ENCODE results near the gene DYNC1LI1. TPM values are rescaled to one million over a fixed set of nuclear protein-coding genes. Genes with fewer than 3 reads are reported as not detected.
A peak's percentile ranks its signal among the peaks of the same experiment; 100 is the strongest.

DYNC1LI1 gene
- total RNA-seq, 4 donors from 2014 or later, result 23.5 to 46.0 (median 26.5) TPM

DNA sequence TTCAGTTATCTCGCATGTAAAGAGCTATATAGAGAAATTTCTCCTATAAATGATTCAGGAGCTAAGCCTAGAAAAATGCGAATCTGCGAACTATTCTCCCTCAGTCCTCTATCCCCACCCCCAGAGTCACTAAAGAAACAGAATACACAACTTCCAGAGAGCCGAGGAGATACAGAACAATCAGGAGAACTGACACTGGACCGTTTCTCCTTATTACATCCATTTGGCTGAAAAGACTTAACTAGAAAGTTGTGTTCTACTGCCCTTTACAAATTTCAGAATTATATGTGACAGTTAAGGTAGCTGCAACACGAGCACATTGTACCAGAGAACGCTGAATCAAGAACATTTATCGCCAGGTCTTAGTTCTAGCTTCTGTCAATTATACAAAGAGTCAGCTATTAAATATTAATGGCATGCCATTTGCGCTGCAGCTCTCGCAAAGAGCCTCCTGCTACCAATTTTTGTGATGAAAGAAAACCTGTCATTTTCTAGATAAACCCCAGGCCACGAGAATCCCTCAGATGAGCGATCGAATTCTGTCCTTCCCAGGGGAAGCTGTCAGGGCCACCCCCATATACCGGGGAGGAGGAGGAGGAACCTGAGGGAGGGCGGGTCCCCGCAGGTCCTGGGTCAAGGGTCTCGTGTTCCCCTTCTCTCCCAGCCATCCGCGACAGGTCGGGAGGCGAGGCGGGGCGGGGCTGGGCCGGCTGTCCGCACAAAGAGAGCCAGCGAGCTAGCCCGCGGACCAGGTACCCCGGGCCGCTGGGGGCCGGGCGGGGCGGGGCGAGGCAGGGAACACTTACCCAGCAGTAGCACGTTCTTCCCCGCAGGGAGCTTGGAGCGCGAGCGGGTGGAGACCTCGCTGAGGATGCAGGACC lies 878 bp downstream of the DYNC1LI1 start:
- 6 to 10% methylated on average over 18 to 19 of the region's 40 CpGs for WGBS, 2 donors
- Histone ChIP-seq H3K36me3 (no peaks in the 10 kb centered on the region), H3K9me3 (no peaks in the 10 kb centered on the region), H3K27me3 (no peaks in the 10 kb centered on the region), H3K27ac (peak overlapping the region; percentile 93 to 99 (median 98)), H3K4me1 (peaks cover 10 to 11% of the 10 kb centered on the region in 2 donors), H3K4me3 (replicated peaks in 1 of 3) (peak overlapping the region; percentile 93 to 97 (median 95))
- TF ChIP-seq POLR2A (IDR thresholded peaks at IDR 0.05), result no peak
- TF ChIP-seq, protein P1, sequence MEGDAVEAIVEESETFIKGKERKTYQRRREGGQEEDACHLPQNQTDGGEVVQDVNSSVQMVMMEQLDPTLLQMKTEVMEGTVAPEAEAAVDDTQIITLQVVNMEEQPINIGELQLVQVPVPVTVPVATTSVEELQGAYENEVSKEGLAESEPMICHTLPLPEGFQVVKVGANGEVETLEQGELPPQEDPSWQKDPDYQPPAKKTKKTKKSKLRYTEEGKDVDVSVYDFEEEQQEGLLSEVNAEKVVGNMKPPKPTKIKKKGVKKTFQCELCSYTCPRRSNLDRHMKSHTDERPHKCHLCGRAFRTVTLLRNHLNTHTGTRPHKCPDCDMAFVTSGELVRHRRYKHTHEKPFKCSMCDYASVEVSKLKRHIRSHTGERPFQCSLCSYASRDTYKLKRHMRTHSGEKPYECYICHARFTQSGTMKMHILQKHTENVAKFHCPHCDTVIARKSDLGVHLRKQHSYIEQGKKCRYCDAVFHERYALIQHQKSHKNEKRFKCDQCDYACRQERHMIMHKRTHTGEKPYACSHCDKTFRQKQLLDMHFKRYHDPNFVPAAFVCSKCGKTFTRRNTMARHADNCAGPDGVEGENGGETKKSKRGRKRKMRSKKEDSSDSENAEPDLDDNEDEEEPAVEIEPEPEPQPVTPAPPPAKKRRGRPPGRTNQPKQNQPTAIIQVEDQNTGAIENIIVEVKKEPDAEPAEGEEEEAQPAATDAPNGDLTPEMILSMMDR (IDR thresholded peaks at IDR 0.05), result no peak
- intact Hi-C loops (cut with DNase I), result no loop called here
- peak; percentile 69 to 81 for DNase-seq

DNA sequence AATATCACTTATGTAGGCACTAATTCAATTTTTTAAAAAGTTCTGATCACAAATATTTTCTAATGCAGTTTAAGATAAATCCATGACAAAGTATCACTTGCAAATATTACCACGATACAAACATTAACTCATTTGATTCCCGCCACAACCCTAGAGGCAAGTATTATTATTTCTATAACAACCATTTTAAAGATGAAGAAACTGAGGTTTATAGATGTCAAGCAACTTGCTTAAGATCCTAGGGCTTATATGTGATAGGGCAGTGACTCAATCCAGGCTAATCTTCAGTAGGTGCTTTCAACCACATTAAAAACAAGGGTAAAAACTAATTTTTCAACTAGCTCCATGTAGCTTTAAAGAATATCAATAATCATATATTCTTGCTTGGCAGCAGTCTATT lies 1.7 kb downstream of the DYNC1LI1 start:
- TF ChIP-seq, protein P1 (IDR thresholded peaks at IDR 0.05), result no peak
- TF ChIP-seq POLR2A (IDR thresholded peaks at IDR 0.05), result no peak
- H3K4me3 ChIP-seq (replicated peaks in 1 of 3), result peak overlapping the region in 1 of 3 donors; percentile 93
- intact Hi-C loops (cut with DNase I), result no loop called here
- DNase-seq, result no peak
- no peaks in the 10 kb centered on the region for H3K9me3 ChIP-seq
- WGBS, 2 donors, result 94 to 98% methylated on average over 2 of the region's 2 CpGs
- H3K36me3 ChIP-seq, result no peaks in the 10 kb centered on the region
- peaks cover 10 to 11% of the 10 kb centered on the region in 2 donors for H3K4me1 ChIP-seq
- H3K27me3 ChIP-seq, result no peaks in the 10 kb centered on the region
- no peak overlapping the region for H3K27ac ChIP-seq

DNA sequence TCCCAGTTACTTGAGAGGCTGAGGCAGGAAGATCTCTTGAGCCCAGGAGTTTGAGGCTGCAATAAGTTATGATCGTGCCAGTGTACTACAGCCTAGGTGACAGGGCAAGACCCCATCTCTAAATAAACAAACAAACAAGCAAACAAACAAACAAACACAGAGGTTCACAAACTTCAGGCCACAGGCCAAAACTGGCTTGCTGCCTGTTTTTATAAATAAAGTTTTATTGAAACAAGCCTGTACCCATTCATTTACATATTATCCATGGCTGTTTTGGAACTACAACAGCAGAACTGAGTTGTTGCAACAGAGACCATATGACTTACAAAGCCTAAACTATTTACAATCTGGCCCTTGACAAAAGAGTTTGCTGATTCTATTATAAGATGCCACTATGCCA lies 6.5 kb downstream of the DYNC1LI1 start:
- H3K9me3 ChIP-seq, result no peaks in the 10 kb centered on the region
- TF ChIP-seq, protein P1 (IDR thresholded peaks at IDR 0.05), result no peak
- no peak for TF ChIP-seq POLR2A (IDR thresholded peaks at IDR 0.05)
- peaks cover under 1 to 7% of the 10 kb centered on the region in 2 donors for H3K4me1 ChIP-seq
- no peaks in the 10 kb centered on the region for H3K27me3 ChIP-seq
- no peak overlapping the region for H3K27ac ChIP-seq
- WGBS, 2 donors, result 96 to 100% methylated on average over 1 of the region's 1 CpG
- no peak overlapping the region for H3K4me3 ChIP-seq (replicated peaks in 1 of 3)
- DNase-seq, result no peak
- H3K36me3 ChIP-seq, result no peaks in the 10 kb centered on the region
- intact Hi-C loops (cut with DNase I), result no loop called here

DNA sequence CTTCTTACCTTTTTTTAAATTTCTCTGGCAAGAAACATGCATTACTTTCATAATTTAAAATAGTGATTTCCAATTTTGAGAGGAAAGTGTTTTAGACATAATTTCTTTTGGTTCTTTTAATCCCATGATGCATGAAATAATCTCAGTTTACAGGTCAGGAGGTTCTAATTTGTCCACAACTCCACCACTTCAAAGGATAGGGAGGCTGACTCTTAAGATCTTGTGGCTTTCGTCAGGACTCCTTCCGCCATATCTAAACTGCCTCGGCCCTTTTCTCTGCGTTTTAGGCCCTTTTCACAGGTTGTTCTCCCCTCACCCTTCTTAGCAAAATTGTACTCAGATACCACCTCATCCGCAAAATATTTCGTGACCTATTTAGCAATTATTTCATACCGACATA lies 8.0 kb downstream of the DYNC1LI1 start:
- intact Hi-C loops (cut with DNase I), result no loop called here
- Histone ChIP-seq H3K4me1 (no peaks in the 10 kb centered on the region), H3K27me3 (no peaks in the 10 kb centered on the region), H3K36me3 (no peaks in the 10 kb centered on the region), H3K9me3 (no peaks in the 10 kb centered on the region), H3K27ac (no peak overlapping the region), H3K4me3 (replicated peaks in 1 of 3) (no peak overlapping the region)
- DNase-seq, result no peak
- 93 to 99% methylated on average over 7 of the region's 7 CpGs for WGBS, 2 donors
- TF ChIP-seq, protein P1 (IDR thresholded peaks at IDR 0.05), result no peak
- TF ChIP-seq POLR2A (IDR thresholded peaks at IDR 0.05), result no peak

DNA sequence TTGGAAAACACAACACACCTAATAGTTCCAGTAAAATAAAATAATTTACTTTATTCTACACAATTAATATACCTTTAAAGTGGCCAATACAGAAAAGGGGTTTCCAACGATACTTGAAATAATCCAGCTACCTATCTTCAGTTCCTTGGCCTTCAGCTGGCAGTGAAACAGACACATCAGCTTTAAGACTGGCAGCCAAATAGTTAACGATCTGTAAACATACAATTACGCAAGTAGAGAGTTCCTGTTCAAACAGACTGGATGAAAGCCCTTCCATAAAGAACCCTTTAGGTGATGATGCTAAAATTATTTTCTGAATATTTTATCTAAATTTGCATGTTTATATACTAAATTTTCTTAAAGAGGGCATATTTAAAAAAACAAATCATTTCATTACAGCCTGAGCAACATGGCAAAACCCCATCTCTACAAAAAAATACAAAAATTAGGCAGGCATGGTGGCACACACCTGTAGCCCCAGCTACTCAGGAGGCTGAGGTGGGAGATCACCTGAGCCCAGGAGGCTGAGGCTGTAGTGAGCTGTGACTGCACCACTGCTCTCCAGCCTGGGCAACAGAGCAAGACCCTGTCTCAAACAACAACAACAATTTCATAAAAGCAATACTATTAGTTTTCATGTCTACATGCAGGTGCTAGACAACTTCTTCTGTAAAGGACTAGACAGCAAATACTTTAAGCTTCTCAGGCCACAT lies 12.9 kb downstream of the DYNC1LI1 start:
- intact Hi-C loops (cut with DNase I), result no loop called here
- Histone ChIP-seq H3K4me3 (replicated peaks in 1 of 3) (no peak overlapping the region), H3K9me3 (no peaks in the 10 kb centered on the region), H3K27ac (no peak overlapping the region), H3K27me3 (no peaks in the 10 kb centered on the region), H3K36me3 (no peaks in the 10 kb centered on the region), H3K4me1 (peaks cover 4 to 11% of the 10 kb centered on the region in 2 donors)
- 64 to 70% methylated on average over 3 of the region's 3 CpGs for WGBS, 2 donors
- TF ChIP-seq POLR2A (IDR thresholded peaks at IDR 0.05), result no peak
- TF ChIP-seq, protein P1 (IDR thresholded peaks at IDR 0.05), result no peak
- no peak for DNase-seq
